NCI-H1436 treated with DMSO at 0.1 percent for 48 hours (cell line): ENCODE data around the gene CAPN15.

Experiments used
- DNase-seq: peaks from one replicate; lab custom pipeline; 2025; lab: John Stamatoyannopoulos, UW

Gene CAPN15

DNA sequence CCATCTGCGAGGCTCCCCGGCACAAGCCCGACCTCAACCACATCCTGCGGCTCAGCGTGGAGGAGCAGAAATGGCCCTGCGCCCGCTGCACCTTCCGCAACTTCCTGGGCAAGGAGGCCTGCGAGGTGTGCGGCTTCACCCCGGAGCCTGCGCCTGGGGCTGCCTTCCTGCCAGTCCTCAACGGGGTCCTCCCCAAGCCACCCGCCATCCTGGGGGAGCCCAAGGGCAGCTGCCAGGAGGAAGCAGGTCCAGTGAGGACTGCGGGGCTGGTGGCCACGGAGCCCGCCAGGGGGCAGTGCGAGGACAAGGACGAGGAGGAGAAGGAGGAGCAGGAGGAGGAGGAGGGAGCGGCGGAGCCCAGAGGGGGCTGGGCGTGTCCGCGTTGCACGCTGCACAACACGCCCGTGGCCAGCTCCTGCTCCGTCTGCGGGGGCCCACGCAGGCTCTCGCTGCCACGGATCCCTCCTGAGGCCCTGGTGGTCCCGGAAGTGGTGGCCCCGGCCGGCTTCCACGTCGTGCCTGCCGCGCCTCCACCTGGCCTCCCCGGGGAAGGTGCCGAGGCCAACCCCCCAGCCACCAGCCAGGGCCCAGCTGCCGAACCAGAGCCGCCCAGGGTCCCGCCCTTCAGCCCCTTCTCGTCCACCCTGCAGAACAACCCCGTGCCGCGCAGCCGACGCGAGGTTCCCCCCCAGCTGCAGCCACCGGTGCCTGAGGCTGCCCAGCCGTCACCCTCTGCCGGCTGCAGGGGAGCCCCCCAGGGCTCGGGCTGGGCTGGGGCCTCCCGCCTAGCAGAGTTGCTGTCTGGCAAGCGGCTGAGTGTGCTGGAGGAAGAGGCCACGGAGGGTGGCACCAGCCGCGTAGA is 19.6 kb downstream of the CAPN15 start:
- no peak for DNase-seq

DNA sequence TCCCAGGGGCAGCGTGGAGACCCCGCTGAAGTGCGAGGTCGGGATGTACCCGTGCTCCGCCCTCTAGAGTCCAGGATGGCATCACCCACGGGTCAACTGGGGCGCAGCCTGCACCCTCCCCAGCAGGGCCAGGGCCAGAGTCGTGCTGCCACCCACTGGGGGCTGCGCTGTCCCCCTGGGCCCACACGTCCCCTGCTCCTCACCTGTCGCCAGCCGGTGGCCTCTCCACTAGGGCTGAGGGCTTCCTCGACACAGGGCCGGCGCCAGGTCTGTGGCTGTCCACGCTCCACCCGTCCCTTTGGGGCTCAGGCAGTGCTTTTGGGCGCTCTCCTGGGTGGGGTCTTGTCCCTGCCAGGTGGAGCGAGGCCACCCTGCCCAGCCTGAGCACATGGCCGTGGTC is 21.1 kb downstream of the CAPN15 start:
- DNase-seq, result no peak

DNA sequence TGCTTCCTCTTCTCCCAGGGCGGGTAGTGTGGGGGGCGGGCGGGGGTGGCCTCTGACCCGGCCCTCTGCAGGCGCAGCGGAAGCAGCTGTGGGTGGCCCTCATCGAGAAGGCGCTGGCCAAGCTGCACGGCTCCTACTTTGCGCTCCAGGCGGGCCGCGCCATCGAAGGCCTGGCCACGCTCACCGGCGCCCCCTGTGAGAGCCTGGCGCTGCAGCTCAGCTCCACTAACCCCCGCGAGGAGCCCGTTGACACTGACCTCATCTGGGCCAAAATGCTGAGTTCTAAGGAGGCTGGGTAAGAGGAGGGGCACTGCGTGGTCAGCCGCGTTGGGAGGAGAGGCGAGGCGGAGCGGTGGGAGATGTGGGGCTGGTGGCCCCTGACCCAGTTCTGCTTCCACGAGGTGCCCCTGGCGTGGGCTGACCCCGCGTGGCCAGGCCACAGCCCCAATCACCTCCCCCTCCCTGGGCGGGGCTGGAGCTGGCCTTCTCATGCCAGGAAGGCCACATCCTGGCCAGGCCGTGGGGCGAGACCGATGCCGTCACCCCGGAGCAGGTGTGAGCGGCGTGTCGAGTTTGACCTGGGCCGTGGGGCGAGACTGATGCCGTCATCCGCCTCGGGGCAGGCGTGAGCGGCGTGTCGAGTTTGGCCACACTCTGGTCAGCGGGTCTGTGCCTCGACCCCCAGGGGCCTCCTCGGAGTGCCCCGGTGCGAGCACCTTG is 22.2 kb downstream of the CAPN15 start:
- DNase-seq, result no peak

DNA sequence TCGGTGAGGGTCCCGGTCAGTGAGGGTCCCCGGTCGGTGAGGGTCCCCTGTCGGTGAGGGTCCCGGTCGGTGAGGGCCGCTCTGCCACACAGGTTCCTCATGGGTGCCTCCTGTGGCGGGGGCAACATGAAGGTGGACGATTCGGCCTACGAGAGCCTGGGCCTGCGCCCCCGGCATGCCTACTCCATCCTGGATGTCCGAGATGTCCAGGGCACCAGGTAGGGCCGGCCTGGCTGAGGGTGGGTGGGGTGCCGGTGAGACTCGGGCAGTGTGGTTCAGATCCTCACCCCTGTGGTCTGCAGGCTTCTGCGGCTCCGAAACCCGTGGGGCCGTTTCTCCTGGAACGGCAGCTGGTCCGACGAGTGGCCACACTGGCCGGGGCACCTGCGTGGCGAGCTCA is 23.7 kb downstream of the CAPN15 start:
- no peak for DNase-seq

GRCh38 chr16:552171-552570 is 24.7 kb downstream of the CAPN15 start:
- DNase-seq, result no peak

DNA sequence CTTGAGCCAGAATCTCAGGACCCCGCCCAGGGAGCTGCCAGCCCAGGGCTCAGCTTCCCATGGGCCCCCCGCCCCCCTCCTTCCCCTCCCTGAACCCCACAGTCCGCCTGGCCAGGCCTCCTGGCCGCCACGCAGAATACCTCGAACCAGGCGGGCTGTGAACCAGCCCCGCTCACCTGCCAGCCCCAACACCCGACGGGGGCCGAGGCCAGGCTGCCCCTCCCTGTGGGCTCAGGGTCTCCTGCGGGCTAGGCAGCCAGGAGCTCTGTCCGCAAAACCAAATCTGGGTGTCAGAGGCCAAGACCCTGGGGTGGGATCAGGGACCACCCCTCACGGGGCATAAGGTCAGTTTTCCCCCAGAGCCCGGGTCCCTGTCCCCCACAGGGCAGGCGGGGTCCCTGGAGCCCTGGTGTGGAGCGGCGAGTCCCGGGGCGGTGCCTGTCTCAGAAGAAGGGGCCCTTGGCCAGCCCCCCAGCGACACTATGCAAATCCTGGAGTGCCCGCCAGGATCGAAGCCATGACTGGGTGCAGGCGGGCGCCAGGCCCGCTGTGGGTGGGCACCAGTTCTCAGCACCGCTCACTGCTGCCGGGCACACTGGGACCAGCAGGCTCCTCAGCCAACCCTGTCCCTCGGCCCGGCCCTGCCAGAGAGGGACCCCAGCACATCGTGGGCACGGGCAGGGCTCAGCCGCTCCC is 26.2 kb downstream of the CAPN15 start:
- DNase-seq, result no peak

DNA sequence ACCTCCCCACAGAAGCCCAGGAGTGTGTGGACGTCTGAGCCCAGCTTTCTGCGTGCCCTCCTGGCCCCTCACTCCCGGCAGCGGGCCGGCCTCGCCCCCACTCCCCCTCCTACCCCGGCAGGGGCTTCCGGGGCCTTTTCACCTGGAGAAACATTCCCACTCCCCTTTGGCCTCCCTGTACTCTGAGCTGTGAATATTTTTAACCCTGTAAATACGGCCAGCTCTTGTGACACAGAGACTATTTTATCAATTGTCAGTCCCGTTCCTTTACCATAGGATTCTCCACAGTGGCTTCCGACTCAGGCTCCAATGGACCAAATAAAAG is 26.7 kb downstream of the CAPN15 start:
- DNase-seq, result no peak

DNA sequence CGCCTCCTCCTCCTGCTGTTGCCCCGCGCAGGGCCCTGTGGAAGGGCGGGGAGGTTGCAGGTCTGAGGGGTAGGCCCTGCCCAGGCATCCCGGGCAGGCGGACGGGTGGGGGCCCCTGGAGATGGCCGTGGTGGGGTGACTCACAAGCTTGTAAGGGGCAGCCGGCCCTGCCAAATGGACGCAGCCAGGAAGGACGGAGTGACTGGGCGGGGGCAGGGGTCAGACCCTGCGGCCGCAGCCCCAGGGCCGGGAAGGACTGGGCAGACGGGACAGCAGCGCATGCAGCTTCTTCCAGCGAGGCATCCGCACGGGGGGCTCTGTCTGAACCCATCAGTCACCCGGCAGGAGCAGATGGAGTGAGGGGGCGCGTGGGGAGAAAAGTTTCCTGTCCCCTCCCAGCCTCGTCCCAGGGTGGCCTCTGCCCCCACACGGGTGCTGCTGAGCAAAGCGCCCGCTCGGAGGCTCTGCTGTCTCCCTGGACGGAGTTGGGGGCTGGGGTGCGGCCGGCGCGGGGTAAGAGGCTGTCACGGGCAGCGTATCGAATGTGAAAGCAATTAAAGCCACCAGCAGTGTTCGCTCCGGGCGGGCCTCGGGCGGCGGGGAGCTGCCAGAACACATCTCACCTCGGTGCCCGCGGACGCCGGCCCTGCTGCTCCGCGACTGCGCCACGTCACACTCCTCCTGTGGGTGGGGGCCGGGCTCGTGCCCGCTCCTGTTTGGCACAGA is 27.3 kb downstream of the CAPN15 start:
- no peak for DNase-seq

- no peak for DNase-seq
These were observed 28.3 kb downstream of the CAPN15 start for GRCh38 chr16:555528-556473.

- DNase-seq, result no peak
These were observed 29.1 kb downstream of the CAPN15 start for GRCh38 chr16:556474-557173.

DNA sequence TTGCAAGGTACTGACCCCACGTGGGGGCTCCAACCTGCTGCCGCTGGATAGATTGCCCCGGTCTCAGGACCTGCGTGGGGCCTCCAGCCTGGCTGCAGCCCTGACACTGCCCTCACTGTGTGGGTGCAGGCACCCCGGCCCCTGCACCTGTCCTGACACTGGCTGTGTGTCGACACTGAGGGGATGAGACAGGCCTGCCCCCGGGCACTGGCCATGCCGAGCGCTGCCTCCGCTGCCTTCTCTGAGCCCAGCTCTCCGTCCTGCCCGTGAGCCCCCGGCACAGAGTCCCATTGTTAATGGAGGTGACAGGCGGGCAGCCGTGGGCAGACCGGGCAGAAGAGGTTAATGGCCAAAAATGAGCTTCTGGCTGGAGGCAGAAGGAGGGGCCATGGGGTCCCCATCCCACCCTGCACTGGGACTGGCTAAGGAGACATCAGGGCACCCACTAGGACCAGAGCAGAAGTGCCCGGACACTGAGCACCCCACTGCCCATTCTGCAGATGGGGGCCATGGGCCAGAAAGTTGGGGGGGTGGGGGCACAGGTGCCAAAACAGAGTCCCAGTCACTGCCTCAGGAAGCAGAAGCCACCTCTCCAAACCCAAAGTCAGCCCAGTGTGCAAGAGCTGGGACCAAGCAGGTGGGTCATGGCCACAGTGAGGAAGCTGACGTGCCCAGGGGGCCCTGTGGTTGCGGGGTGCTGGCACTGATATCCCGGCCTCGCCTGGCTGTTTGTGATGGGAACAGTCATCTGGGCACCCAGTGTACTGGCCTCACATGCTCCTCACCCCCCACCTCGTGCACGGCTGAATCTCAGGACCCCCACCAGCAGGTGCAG is 30.2 kb downstream of the CAPN15 start:
- no peak for DNase-seq

DNA sequence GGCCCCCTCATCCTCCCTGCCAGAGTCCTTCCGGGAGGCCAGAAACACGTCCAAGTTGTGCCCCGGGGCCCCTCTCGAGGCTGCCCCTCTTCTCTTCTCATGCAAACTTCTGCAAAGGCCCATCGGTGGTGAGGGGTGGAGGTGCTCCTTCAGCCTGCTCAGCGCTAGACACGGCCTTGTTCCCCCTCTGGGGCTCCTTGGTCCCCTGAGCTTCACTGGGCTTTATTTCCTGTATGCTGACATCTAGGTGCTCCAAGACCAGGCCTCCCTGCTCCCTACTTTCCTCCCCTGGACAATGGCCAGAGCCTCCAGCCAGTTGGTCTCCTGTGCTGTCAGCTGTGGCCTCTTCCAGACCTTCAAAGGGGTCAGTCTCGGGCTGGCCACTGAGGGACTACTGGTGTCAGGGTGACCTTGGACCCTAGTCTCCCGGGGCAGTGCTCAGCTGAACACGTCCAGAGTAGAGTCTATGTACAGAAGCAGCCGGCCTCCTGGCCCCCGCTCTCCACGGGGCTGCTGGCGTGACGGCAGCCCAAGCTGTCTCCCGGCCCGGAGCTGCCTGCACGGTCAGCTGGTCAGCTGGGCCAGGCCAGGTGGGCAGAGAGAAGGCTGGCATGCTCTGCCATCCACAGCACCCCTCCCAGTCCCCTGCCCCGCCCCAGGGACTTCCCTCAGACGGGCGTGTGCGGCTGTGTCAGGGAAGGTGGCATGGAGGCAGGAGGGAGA is 30.9 kb downstream of the CAPN15 start:
- DNase-seq, result no peak

DNA sequence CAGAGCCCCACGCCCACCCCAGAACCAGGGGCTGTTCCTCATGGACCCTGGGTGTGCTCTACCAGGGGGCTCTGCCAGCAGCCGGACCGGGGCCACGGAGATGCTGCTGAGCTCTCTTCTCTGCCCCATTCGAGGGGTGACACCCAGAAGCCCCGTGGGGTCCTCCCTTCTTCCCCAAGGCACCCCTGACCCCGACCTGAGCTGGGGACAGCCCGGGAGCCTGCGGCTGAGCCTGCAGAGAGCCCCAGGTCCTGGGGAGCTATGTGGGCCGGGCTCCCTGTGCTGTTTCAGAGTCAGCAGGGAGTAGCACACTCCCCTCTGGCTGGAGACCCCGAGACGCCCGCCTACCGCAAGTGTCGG is 31.5 kb downstream of the CAPN15 start:
- no peak for DNase-seq

- DNase-seq, result no peak
These were observed 32.1 kb downstream of the CAPN15 start for GRCh38 chr16:559411-560203.

DNA sequence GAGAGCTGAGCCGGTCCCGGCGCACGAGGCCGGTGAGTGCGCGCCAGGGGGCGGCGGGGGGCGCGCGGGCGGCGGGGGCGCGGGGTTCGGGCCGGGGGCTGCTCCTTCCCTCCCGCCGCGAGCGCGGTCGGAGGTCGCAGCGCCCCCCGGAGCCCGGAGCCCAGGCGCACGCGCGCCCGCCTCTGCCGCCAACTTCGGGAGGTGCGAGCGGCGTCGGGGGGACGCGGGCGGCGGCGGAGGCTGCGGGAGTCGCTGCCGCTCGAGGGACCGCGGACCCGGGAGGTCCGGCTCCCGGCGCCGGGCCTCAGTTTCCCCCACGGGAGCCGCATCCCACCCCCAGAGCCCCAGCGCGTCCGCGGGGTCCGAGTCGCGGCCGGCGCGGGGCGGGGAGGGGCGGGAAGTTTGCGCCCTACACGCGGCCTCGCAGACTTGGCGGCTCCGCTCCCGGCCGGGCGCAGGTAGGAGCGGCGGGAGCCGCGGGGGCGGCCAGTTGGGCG is 32.7 kb downstream of the CAPN15 start, which contains the start of gene PRR35:
PRR35 (plus strand) TSS at position 191 of the 497 bp plus-strand sequence. CDS start 2,901 bp downstream, outside the sequence.
- DNase-seq, result no peak

- DNase-seq, result no peak
These were observed 33.3 kb downstream of the CAPN15 start for GRCh38 chr16:560701-561412.

DNA sequence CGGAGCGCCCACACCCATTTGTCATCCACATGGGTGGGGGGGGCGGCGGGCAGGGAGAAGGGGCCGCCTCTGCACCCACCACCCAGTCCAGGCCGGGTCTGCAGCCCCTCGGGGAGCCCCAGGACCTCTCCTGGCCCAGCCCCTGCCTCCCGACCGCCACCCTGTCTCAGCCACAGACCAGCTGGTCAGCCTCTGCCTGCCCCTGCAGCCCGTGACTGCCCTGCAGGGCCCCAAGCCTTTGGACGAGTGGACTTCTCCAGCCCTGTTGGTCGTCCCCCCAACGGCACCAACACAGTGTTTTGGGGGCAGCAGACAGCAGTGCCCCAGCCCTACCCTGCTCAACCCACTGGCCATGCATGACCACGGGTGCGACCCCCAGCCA is 33.9 kb downstream of the CAPN15 start:
- no peak for DNase-seq
